Activated naive CD8-positive, alpha-beta T cell (primary cell): ENCODE data around the gene SORCS1.
"Not testable (repeated sequence)": the region's sequence is repeated elsewhere in the genome, so short reads cannot be mapped to it uniquely, and the experiment has no call there.

Source experiments
- H3K27ac Mint-ChIP-seq: one replicate; pipeline ENCODE4 v1.8.0; 2021; ENCODE audit warnings: mixed read lengths
- H3K27me3 Mint-ChIP-seq: one replicate; pipeline ENCODE4 v1.8.0; 2021; ENCODE audit warnings: mixed read lengths
- H3K36me3 Mint-ChIP-seq: one replicate; pipeline ENCODE4 v1.8.0; 2021; ENCODE audit warnings: mixed read lengths
- H3K4me1 Mint-ChIP-seq: one replicate; pipeline ENCODE4 v1.8.0; 2021; ENCODE audit warnings: low read depth, mixed read lengths
- H3K4me3 Mint-ChIP-seq: one replicate; pipeline ENCODE4 v1.8.0; 2021; ENCODE audit warnings: mild to moderate bottlenecking, mixed read lengths
- H3K9me3 Mint-ChIP-seq: one replicate; pipeline ENCODE4 v1.8.0; 2021; ENCODE audit warnings: low read depth, mixed read lengths

Gene SORCS1

DNA sequence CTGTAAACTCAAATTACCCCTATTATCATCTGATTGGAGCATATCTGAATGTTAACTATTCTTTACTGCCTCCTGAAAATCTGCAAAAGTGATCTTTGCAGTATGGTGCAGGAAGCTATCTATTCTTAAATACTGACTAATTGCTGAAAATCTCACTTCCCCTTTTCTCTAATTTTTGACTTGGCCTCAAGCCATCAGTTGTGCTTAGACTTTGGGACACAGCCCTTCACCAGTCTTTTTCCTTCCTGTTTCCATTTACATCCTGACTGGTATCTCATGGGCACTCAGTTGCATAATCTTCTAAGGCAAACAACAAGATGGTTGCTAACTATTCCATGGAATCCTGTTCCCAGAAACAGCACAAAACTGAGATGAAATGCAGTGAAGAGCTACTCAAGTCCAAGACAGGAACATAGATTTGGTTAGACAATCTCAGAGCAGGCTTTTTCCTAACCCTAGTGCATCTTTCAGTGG, 228.5 kb downstream of the SORCS1 start:
- Mint-ChIP-seq H3K4me3 (no peak overlapping the region), H3K9me3 (no peaks in the 10 kb centered on the region), H3K36me3 (no peaks in the 10 kb centered on the region), H3K4me1 (no peaks in the 10 kb centered on the region), H3K27ac (no peak overlapping the region), H3K27me3 (no peaks in the 10 kb centered on the region)

DNA sequence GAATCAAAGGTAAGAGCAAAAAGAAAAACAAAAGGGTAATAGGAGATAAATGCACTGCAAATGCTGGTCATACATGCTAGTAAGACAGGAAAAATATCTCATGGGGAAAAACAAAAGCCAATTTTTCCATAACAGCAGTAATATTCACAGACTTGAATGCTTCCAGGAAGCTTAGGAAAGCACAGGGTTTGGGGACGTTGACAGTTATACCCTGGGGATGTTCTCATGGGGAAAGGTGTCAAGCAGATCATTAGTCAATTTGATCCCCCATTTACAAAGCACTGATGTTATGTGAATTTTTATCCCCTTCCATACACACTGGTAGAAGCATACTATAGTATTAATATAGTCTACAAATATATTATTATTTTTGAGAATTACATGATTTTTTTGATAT, 232.7 kb downstream of the SORCS1 start:
- H3K4me1 Mint-ChIP-seq, result no peaks in the 10 kb centered on the region
- no peaks in the 10 kb centered on the region for H3K27me3 Mint-ChIP-seq

DNA sequence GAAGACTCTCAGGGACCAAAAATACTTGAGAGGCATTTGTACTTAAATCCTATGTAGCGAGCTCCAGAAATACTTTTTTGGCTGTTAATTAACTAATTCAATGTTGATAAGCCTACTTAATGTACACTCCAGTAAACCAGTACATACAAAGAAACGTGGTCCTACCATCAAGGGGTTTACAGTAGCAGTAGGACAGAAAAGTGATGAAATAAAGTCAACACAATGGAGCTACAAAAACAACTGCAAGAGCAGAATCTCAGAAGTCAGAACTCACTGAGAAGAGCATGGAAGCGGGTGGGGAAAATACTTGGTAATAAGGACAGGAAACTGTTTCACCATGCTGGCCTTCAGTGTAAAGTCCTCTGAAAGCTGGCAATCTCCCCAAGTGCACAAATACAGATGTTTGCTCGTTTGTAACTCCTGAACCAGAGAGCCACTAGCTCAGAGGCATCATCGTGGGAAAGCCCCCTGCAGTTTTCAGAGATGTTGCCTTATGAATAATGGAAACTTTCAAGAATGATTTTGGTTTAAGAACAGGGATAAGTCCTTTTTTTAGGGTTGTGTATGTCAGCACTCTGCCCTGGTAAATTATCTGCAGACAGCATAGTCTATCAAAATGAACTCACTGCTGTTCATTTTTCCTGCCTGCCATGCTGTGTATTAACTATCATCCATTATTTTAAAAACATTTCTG, 233.2 kb downstream of the SORCS1 start:
- no peaks in the 10 kb centered on the region for H3K9me3 Mint-ChIP-seq
- no peaks in the 10 kb centered on the region for H3K4me1 Mint-ChIP-seq
- no peak overlapping the region for H3K4me3 Mint-ChIP-seq
- no peak overlapping the region for H3K27ac Mint-ChIP-seq
- no peaks in the 10 kb centered on the region for H3K36me3 Mint-ChIP-seq
- no peaks in the 10 kb centered on the region for H3K27me3 Mint-ChIP-seq

More for the DNA sequence above, 232.7 kb downstream of the SORCS1 start:
- H3K4me3 Mint-ChIP-seq, result no peak overlapping the region
- no peaks in the 10 kb centered on the region for H3K9me3 Mint-ChIP-seq
- no peak overlapping the region for H3K27ac Mint-ChIP-seq
- no peaks in the 10 kb centered on the region for H3K36me3 Mint-ChIP-seq

DNA sequence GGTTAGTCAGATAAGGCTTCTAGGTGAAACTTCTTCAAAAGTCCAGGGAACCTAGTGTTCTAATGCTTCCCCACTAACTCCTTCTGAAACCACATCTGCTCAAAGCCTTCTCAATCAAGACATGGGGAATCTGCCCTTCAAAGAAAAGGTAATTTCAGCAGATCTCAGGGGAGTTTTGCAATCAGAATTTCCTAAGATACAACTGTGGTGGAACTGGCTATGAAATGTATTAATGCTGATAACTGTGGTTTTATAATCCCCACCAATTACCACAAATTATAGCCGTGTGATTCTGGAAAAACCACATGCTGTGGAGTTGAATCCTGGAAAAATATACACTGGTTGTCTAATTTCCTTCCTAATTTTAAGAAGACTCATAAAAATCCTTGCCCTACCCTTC, 233.8 kb downstream of the SORCS1 start:
- H3K9me3 Mint-ChIP-seq, result no peaks in the 10 kb centered on the region
- no peaks in the 10 kb centered on the region for H3K36me3 Mint-ChIP-seq
- no peak overlapping the region for H3K27ac Mint-ChIP-seq
- H3K4me3 Mint-ChIP-seq, result no peak overlapping the region
- H3K4me1 Mint-ChIP-seq, result no peaks in the 10 kb centered on the region
- no peaks in the 10 kb centered on the region for H3K27me3 Mint-ChIP-seq

DNA sequence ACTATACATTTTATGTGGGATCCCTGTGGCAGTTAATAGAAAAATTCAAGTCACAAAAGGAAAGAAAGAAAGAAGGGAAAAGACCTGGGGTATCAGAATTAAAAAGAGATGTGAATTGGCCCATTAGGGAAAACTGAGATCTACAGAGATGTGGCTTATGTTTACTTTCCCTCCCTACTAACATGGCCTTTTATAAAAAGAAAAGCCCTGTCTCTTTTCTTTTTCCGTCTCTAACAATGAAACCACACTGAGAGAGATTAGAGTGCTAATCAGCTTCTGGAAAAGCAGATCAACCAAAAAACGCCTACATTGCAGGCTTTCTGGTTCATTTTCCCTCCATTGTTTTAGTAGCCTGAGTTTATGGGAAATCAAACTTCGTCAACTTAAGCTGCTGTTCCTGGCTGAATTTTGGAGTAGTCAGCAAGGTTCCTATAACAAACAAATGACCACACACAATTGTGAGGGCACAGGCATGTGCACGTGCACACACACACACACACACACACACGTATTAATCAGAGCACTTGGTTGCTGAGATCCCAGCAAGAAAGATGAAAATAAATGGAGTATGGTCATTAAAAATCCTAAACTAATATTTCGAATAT, 235.1 kb downstream of the SORCS1 start:
- H3K4me1 Mint-ChIP-seq, result no peaks in the 10 kb centered on the region
- no peaks in the 10 kb centered on the region for H3K9me3 Mint-ChIP-seq
- no peak overlapping the region for H3K27ac Mint-ChIP-seq
- H3K27me3 Mint-ChIP-seq, result no peaks in the 10 kb centered on the region
- no peak overlapping the region for H3K4me3 Mint-ChIP-seq
- H3K36me3 Mint-ChIP-seq, result no peaks in the 10 kb centered on the region

DNA sequence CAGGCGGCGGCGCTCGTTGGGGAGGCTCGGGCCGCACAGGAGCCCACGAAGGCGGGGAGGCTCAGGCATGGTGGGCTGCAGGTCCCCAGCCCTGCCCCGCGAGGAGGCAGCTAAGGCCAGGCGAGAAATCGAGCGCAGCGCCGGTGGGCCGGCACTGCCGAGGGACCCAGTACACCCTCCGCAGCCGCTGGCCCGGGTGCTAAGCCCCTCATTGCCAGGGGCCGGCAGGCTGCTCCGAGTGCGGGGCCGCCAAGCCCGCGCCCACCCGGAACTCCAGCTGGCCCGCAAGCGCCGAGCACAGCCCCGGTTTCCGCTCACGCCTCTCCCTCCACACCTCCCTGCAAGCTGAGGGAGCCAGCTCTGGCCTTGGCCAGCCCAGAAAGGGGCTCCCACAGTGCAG, 236.4 kb downstream of the SORCS1 start:
- H3K4me1 Mint-ChIP-seq, H3K27ac Mint-ChIP-seq, H3K9me3 Mint-ChIP-seq, H3K4me3 Mint-ChIP-seq, H3K36me3 Mint-ChIP-seq, H3K27me3 Mint-ChIP-seq: not testable (repeated sequence)

DNA sequence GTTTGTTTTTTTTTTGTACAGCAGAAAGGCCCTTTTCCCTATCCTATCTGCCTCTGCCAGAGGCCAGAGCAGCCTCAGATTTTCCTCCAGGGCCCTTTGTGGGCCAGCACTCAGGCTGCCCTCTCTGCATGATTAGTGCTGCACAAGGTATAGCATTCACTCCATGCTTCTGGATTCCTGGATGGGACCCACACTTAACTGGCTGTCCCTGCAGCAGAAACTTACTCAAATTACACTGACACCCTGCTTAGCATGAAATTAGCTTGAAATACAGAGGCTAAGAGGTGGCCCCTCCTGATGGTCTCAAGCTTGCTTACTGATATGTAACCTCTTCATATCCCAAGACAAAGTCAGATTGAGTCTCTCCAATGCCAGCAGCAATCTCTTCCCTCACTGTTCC, 239.3 kb downstream of the SORCS1 start:
- H3K36me3 Mint-ChIP-seq, result no peaks in the 10 kb centered on the region
- no peak overlapping the region for H3K4me3 Mint-ChIP-seq
- no peak overlapping the region for H3K27ac Mint-ChIP-seq
- no peaks in the 10 kb centered on the region for H3K4me1 Mint-ChIP-seq
- no peaks in the 10 kb centered on the region for H3K27me3 Mint-ChIP-seq
- H3K9me3 Mint-ChIP-seq, result peaks cover 12% of the 10 kb centered on the region

DNA sequence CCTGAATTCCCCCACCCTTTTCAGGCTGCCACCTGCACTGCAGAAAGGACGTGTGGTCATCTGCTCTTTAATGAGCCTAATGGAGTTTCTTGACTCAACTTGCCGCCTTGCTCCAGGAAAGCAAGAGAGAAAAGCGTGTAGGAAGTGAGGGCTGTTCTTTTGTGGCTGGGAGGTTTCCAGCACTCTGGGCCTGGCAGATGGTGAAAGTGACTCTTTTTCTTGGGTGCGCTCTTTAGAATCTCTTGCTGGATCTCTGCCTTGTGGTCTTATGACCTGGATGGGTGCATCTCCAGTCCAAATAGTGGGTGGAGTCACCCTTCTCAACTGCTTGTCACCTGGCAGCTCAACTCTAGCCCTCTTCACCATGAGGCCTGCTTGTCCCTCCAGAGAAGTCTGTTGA, 244.0 kb downstream of the SORCS1 start:
- Mint-ChIP-seq H3K36me3 (no peaks in the 10 kb centered on the region), H3K9me3 (peaks cover 12% of the 10 kb centered on the region), H3K4me3 (no peak overlapping the region), H3K27me3 (no peaks in the 10 kb centered on the region), H3K4me1 (no peaks in the 10 kb centered on the region), H3K27ac (no peak overlapping the region)

DNA sequence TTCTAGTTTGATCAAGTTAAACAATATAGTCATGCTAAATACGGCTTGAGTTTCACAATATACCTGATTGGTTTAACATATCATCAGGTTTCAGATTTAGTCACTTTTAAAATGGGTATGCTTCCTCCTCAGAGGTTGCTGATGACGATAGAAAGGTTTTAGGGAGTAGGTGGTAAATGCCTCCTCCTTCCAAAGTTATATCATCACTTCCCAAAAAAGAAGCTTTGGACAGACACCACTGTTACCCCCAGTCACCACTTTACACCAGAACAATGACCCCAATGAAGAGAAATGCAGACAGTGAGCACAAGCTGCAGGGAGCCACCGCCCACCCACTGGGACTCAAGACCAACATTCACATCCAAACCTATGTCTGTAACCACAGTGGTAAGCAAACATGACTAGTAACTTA, 244.6 kb downstream of the SORCS1 start:
- H3K36me3 Mint-ChIP-seq, result no peaks in the 10 kb centered on the region
- H3K4me1 Mint-ChIP-seq, result no peaks in the 10 kb centered on the region
- H3K27ac Mint-ChIP-seq, result no peak overlapping the region
- no peak overlapping the region for H3K4me3 Mint-ChIP-seq
- peaks cover 12% of the 10 kb centered on the region for H3K9me3 Mint-ChIP-seq
- H3K27me3 Mint-ChIP-seq, result no peaks in the 10 kb centered on the region

DNA sequence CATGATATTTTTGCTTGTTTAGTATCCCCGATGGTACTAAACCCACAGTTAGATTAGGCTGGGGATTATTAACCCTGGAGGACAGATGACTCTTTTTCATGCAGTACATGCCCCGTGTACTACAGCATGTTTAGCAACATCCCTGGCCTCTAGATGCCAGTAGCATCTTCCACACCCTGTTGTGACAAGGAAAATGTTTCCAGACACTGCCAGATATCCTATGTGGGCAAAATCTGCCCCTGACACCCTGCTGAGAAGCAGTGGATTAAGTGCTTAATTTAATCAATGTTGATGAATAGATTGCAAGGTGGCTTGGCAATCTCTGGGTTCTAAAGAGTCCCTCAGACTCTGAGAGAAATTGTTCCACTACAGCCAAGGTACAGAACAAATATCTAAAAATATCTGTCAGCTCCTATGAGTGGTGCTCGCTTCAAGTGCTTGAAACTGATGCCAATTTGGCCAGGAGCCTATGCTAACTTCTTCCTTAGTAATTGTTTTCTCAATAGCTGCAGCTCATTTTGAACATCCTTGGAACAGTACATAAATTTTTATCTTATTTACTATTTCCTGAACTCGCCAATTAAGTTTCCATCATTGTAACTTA, 247.0 kb downstream of the SORCS1 start:
- no peaks in the 10 kb centered on the region for H3K36me3 Mint-ChIP-seq
- H3K9me3 Mint-ChIP-seq, result peaks cover 6% of the 10 kb centered on the region
- H3K27ac Mint-ChIP-seq, result no peak overlapping the region
- H3K27me3 Mint-ChIP-seq, result no peaks in the 10 kb centered on the region
- H3K4me3 Mint-ChIP-seq, result no peak overlapping the region
- no peaks in the 10 kb centered on the region for H3K4me1 Mint-ChIP-seq

DNA sequence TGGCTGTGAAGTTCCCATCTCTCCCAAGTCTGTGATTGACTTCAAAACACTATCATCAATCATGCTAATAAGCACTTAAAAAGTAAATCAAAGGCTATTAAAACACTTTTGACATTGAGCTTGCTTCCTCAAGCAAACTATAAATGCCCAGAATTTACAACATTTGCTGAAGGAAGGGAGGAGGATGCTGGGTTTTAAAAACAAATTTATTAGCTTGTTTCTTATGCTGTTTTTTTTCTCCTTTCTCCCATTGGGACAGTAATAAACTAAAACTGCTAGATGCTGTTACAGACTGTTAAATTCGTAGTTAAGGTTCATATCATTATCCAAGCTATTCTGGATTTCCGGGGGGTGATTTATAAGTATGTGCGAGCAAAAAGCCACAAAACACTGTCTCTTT, 250.5 kb downstream of the SORCS1 start:
- Mint-ChIP-seq H3K27me3 (no peaks in the 10 kb centered on the region), H3K27ac (no peak overlapping the region), H3K4me1 (no peaks in the 10 kb centered on the region), H3K36me3 (no peaks in the 10 kb centered on the region), H3K4me3 (no peak overlapping the region), H3K9me3 (peaks cover 3% of the 10 kb centered on the region)

DNA sequence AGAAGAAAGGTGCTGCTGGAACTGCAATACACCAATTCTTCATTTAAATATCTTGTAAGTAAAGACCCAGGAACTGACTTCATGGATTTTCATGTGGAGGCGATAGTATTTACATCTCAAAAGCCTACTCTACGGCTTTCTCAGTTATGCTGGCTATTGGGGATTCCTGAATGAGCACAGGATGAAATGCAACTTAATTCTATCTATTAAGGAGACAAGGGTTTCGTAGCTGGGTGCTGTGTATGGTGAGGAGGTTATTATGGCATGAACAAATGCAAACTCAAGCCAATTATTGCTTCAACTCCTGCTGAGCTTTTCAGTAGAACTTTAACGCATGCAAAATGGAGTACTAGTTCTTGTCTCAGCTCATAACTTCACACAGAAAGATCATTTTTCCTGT, 251.2 kb downstream of the SORCS1 start:
- Mint-ChIP-seq H3K27me3 (no peaks in the 10 kb centered on the region), H3K36me3 (no peaks in the 10 kb centered on the region), H3K4me3 (no peak overlapping the region), H3K27ac (no peak overlapping the region), H3K4me1 (no peaks in the 10 kb centered on the region), H3K9me3 (peaks cover 3% of the 10 kb centered on the region)

DNA sequence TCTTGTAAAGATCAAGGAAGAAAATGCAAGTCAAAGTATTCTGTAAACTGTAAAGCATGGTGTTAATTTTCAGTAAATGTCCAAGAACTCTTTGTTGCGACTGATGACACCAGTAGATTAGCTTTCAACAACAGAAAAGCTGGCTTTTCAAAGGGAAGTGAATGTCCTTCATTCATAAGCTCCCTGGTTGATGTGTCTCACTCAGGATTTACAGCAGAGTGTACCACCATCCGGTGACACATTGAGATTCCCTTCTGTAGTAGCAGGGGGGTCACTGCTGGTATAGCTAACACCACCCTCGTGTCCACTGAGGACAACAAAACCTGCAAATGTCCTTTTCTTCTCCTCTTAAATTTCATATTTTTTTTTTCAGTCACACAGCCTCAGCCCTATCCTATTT, 253.4 kb downstream of the SORCS1 start:
- no peaks in the 10 kb centered on the region for H3K27me3 Mint-ChIP-seq
- H3K9me3 Mint-ChIP-seq, result peaks cover 3% of the 10 kb centered on the region
- no peak overlapping the region for H3K27ac Mint-ChIP-seq
- H3K4me3 Mint-ChIP-seq, result no peak overlapping the region
- no peaks in the 10 kb centered on the region for H3K36me3 Mint-ChIP-seq
- H3K4me1 Mint-ChIP-seq, result no peaks in the 10 kb centered on the region

DNA sequence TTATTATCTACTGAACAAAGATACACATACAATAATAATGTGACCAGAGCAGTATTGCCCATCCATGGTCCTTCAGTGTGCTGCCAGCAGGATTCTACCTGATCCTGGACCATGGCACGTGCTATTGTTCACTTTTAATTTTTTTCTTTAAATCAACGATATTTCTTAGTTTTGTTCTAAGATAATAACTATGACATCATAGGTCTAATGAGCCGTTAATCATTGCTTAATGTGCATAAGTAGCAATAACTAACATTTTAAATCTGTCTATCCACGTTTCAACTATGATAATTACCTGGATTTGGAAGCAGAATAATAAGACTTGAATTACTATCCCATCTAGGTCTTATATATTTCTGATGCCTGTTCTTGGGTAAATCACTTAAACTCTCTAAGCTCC, 253.8 kb downstream of the SORCS1 start:
- no peaks in the 10 kb centered on the region for H3K4me1 Mint-ChIP-seq
- no peak overlapping the region for H3K27ac Mint-ChIP-seq
- H3K36me3 Mint-ChIP-seq, result no peaks in the 10 kb centered on the region
- H3K4me3 Mint-ChIP-seq, result no peak overlapping the region
- H3K27me3 Mint-ChIP-seq, result no peaks in the 10 kb centered on the region
- peaks cover 3% of the 10 kb centered on the region for H3K9me3 Mint-ChIP-seq

DNA sequence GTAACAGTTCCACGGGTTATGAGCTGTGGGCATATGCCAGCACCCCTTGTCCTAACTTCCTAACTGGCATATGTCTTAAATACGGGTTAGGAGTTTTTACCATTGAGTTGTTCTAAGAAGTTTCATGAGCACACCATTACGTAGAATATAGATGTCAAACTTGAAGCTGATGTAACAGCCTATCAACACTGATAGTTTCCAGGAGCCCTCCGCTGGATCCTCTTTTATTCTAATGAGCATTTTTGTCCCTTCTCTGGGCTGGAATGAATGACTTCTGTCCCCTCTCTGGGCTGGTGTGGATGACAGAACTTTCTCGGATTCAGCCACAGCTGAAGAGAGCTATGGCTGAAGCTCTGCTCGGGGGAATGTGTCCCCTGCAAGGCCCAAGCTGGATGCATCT, 256.3 kb downstream of the SORCS1 start:
- Mint-ChIP-seq H3K4me1 (no peaks in the 10 kb centered on the region), H3K27ac (no peak overlapping the region), H3K36me3 (no peaks in the 10 kb centered on the region), H3K27me3 (no peaks in the 10 kb centered on the region), H3K4me3 (no peak overlapping the region), H3K9me3 (peaks cover 3% of the 10 kb centered on the region)

DNA sequence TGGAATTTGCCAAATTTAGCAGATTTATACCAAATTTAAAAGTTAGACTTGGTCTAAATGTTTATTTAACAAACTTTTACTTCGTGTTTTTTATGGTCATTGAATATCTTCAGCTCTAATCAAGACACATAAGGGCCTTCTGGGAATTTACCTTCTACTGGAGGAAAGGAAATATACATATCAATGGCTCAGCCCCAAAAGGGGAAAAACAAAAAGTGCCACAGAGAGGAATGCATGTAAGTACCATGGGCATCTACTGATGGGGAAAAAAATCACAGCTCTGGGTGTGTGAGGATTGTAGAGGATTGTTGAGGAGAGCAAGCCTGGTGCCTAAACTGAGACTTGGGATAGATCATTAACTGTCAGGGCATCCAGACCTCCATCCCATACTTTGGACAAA, 260.3 kb downstream of the SORCS1 start:
- Mint-ChIP-seq H3K27me3 (no peaks in the 10 kb centered on the region), H3K27ac (no peak overlapping the region), H3K4me3 (no peak overlapping the region), H3K36me3 (no peaks in the 10 kb centered on the region), H3K9me3 (no peaks in the 10 kb centered on the region), H3K4me1 (no peaks in the 10 kb centered on the region)
